GM23338 (cell line): ENCODE data around the gene APOA1. TPM values are rescaled to one million over a fixed set of nuclear protein-coding genes. Genes with fewer than 3 reads are reported as not detected.

Experiments
- ATAC-seq: fragments of 200-7000 bp; cut with Tn5 transposase; 3 replicates; pipeline ENCODE4 v1.9.1; 2020
- DNase-seq: peaks from one replicate; pipeline ENCODE4 v3.0.0-alpha.2; 2015; ENCODE audit warnings: low spot score
- H2AFZ ChIP-seq: fragments of 200-600 bp; sonication (generic); 2 replicates; pipeline ENCODE4 v1.8.0; 2016; ENCODE audit warnings: antibody characterized with exemption, mild to moderate bottlenecking, moderate library complexity
- H3F3A ChIP-seq: fragments of 200-600 bp; sonication (generic); replicated peaks from 2 replicates; pipeline ENCODE4 v1.8.0; 2017; ENCODE audit warnings: antibody characterized with exemption, mixed run types, low read depth
- H3K27ac ChIP-seq: fragments of 200-600 bp; sonication (generic); 2 replicates; pipeline ENCODE4 v1.6.1; 2016; ENCODE audit warnings: low read depth
- H3K27me3 ChIP-seq: fragments of 200-600 bp; sonication (generic); 2 replicates; pipeline ENCODE4 v1.8.0; 2016; ENCODE audit warnings: mild to moderate bottlenecking, mixed run types, moderate library complexity; ENCODE audit not compliant: insufficient read depth
- H3K36me3 ChIP-seq: fragments of 200-600 bp; sonication (generic); 2 replicates; pipeline ENCODE4 v1.8.0; 2016; ENCODE audit warnings: mild to moderate bottlenecking; ENCODE audit not compliant: insufficient read depth
- H3K4me1 ChIP-seq: fragments of 200-600 bp; sonication (generic); 2 replicates; pipeline ENCODE4 v1.8.0; 2016; ENCODE audit warnings: mild to moderate bottlenecking, moderate library complexity; ENCODE audit not compliant: insufficient read depth
- H3K4me2 ChIP-seq: fragments of 200-600 bp; sonication (generic); 2 replicates; pipeline ENCODE4 v1.7.1; 2017; ENCODE audit warnings: mixed run types
- H3K4me3 ChIP-seq: fragments of 200-600 bp; sonication (generic); 2 replicates; pipeline ENCODE4 v1.6.1; 2016; ENCODE audit warnings: mixed run types
- H3K79me2 ChIP-seq: fragments of 200-600 bp; sonication (generic); replicated peaks from 2 replicates; pipeline ENCODE4 v1.8.0; 2017; ENCODE audit warnings: mild to moderate bottlenecking; ENCODE audit not compliant: insufficient read depth
- H3K9me2 ChIP-seq: fragments of 200-600 bp; sonication (generic); 2 replicates; pipeline ENCODE4 v1.8.0; 2017; ENCODE audit not compliant: insufficient read depth
- H4K20me1 ChIP-seq: fragments of 200-600 bp; sonication (generic); replicated peaks from 2 replicates; pipeline ENCODE4 v1.8.0; 2017; ENCODE audit warnings: mild to moderate bottlenecking; ENCODE audit not compliant: insufficient read depth
- H3K27ac Mint-ChIP-seq: 2 replicates; pipeline ENCODE4 v1.8.0; 2020; ENCODE audit warnings: inconsistent platforms, mild to moderate bottlenecking, moderate library complexity, mixed read lengths
- H3K27me3 Mint-ChIP-seq: 3 replicates; pipeline ENCODE4 v1.8.0; 2022; ENCODE audit warnings: low read depth, mild to moderate bottlenecking, moderate library complexity, mixed read lengths, inconsistent platforms; ENCODE audit not compliant: insufficient read depth, poor library complexity
- H3K36me3 Mint-ChIP-seq: 3 replicates; pipeline ENCODE4 v1.8.0; 2021; ENCODE audit warnings: low read depth, mild to moderate bottlenecking, inconsistent platforms, moderate library complexity, mixed read lengths
- H3K4me1 Mint-ChIP-seq: 3 replicates; pipeline ENCODE4 v1.8.0; 2020; ENCODE audit warnings: mild to moderate bottlenecking, inconsistent platforms, mixed read lengths
- H3K4me3 Mint-ChIP-seq: 3 replicates; pipeline ENCODE4 v1.8.0; 2021; ENCODE audit warnings: moderate library complexity, mild to moderate bottlenecking, inconsistent platforms, mixed read lengths
- H3K9me3 Mint-ChIP-seq: 3 replicates; pipeline ENCODE4 v1.8.0; 2020; ENCODE audit warnings: moderate library complexity, mild to moderate bottlenecking, inconsistent platforms, mixed read lengths
- ETS1 ChIP-seq: IDR thresholded peaks from 2 replicates; pipeline ENCODE4 v1.6.1; 2016; ENCODE audit warnings: antibody characterized with exemption
- EZH2phosphoT487 ChIP-seq: fragments of 200-600 bp; sonication (generic); IDR thresholded peaks from one replicate; pipeline ENCODE4 v1.8.1; 2018; ENCODE audit warnings: antibody characterized with exemption; ENCODE audit not compliant: unreplicated experiment
- JUNB ChIP-seq: IDR thresholded peaks from one replicate; pipeline ENCODE4 v1.6.1; 2016; ENCODE audit warnings: antibody characterized with exemption; ENCODE audit not compliant: unreplicated experiment
- NANOG ChIP-seq: IDR thresholded peaks from 2 replicates; pipeline ENCODE4 v1.6.1; 2016; ENCODE audit warnings: antibody characterized with exemption, borderline replicate concordance
- POLR2AphosphoS5 ChIP-seq: IDR thresholded peaks from 2 replicates; pipeline ENCODE4 v1.6.1; 2016; ENCODE audit warnings: antibody characterized with exemption, low read depth
- REST ChIP-seq: IDR thresholded peaks from one replicate; pipeline ENCODE4 v1.6.1; 2018; ENCODE audit warnings: antibody characterized with exemption; ENCODE audit not compliant: unreplicated experiment
- ZNF114 ChIP-seq: fragments of 250-450 bp; sonication (Bioruptor Pico); IDR thresholded peaks from 2 replicates; pipeline ENCODE4 v1.5.0; 2020; ENCODE audit warnings: mild to moderate bottlenecking, moderate library complexity
- polyA plus RNA-seq: library from polyadenylated mRNA; unstranded; fragments of >200 nt; fragmentation: Nextera tagmentation; extraction: Ambion mirVana; gene quantifications from 2 replicates; pipeline ENCODE4 v1.2.1, GENCODE V29; 2016
- total RNA-seq: library from RNA; depleted of rRNA; stranded (reverse); fragments of >200 nt; shearing (Covaris generic); gene quantifications from 2 replicates; pipeline ENCODE4 v1.2.3, GENCODE V29; 2014
- TF ChIP-seq, protein P1 (sequence below), 2 experiments: fragments of 200-600 bp in 1 of 2; sonication (generic) in 1 of 2; conservative IDR thresholded peaks; 2 replicates each; pipeline versions ENCODE4 v1.5.1 to v1.6.1; 2016 to 2017; ENCODE audit warnings: antibody characterized with exemption in 2 of 2, low read depth in 2 of 2, mild to moderate bottlenecking in 2 of 2, moderate library complexity in 1 of 2
- TF ChIP-seq, protein P2 (sequence below): fragments of 250-450 bp; sonication (Bioruptor Pico); IDR thresholded peaks from 2 replicates; pipeline ENCODE4 v1.5.0; 2020; ENCODE audit warnings: mild to moderate bottlenecking, moderate library complexity

The APOA1 gene
- total and polyA plus RNA-seq, 2 experiments from 2014 or later: 0.60 TPM; not detected in 1

DNA sequence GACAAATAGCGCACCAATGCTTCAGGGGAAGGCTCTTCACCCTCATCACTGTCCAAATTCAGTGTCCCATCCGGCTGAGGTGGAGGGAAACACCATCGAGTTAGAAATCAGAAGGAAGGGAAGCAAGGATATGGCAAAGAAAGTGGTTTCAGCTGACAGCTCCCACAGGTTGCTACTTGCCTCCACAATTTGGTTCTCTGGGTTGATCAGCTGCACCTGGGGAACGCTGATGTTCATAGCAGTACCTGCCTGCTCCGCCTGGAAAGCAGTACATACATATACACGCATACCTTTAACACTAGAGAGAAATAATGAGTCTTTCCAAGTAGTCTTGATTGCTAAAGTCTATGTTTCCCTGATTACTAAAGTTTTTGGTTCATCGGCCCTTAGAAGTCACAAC, 37.8 kb upstream of the APOA1 start:
- Mint-ChIP-seq H3K9me3 (no peaks in the 10 kb centered on the region), H3K4me3 (no peak overlapping the region), H3K36me3 (peaks cover 11% of the 10 kb centered on the region; the same call in 2 of the 3 replicates), H3K27ac (no peak overlapping the region), H3K27me3 (no peaks in the 10 kb centered on the region), H3K4me1 (peaks cover 3% of the 10 kb centered on the region; the same call in 2 of the 3 replicates)
- no peak for ATAC-seq
- no peaks in the 10 kb centered on the region for H3K27me3 ChIP-seq
- H3K4me3 ChIP-seq: no peak overlapping the region
- no peaks in the 10 kb centered on the region for H3K79me2 ChIP-seq
- H3K4me2 ChIP-seq: no peak overlapping the region
- H4K20me1 ChIP-seq: no peaks in the 10 kb centered on the region; the same call in 1 of the 2 replicates
- no peaks in the 10 kb centered on the region for H3F3A ChIP-seq
- H3K27ac ChIP-seq: 0 out of 2 replicates have a peak overlapping the region, but pooled peaks have one; percentile 19
- no peak for DNase-seq
- H3K4me1 ChIP-seq: no peaks in the 10 kb centered on the region; the same call in 1 of the 2 replicates
- TF ChIP-seq ZNF114 (CRISPR knock-in tag) (no peak), JUNB (no peak), EZH2phosphoT487 (no peak), NANOG (no peak), REST (no peak), POLR2AphosphoS5 (no peak), ETS1 (no peak)
- TF ChIP-seq, protein P1, sequence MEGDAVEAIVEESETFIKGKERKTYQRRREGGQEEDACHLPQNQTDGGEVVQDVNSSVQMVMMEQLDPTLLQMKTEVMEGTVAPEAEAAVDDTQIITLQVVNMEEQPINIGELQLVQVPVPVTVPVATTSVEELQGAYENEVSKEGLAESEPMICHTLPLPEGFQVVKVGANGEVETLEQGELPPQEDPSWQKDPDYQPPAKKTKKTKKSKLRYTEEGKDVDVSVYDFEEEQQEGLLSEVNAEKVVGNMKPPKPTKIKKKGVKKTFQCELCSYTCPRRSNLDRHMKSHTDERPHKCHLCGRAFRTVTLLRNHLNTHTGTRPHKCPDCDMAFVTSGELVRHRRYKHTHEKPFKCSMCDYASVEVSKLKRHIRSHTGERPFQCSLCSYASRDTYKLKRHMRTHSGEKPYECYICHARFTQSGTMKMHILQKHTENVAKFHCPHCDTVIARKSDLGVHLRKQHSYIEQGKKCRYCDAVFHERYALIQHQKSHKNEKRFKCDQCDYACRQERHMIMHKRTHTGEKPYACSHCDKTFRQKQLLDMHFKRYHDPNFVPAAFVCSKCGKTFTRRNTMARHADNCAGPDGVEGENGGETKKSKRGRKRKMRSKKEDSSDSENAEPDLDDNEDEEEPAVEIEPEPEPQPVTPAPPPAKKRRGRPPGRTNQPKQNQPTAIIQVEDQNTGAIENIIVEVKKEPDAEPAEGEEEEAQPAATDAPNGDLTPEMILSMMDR (conservative IDR thresholded peaks at IDR 0.05; ENCODE audit: low read depth in 2 of 2): no peak
- TF ChIP-seq, protein P2, sequence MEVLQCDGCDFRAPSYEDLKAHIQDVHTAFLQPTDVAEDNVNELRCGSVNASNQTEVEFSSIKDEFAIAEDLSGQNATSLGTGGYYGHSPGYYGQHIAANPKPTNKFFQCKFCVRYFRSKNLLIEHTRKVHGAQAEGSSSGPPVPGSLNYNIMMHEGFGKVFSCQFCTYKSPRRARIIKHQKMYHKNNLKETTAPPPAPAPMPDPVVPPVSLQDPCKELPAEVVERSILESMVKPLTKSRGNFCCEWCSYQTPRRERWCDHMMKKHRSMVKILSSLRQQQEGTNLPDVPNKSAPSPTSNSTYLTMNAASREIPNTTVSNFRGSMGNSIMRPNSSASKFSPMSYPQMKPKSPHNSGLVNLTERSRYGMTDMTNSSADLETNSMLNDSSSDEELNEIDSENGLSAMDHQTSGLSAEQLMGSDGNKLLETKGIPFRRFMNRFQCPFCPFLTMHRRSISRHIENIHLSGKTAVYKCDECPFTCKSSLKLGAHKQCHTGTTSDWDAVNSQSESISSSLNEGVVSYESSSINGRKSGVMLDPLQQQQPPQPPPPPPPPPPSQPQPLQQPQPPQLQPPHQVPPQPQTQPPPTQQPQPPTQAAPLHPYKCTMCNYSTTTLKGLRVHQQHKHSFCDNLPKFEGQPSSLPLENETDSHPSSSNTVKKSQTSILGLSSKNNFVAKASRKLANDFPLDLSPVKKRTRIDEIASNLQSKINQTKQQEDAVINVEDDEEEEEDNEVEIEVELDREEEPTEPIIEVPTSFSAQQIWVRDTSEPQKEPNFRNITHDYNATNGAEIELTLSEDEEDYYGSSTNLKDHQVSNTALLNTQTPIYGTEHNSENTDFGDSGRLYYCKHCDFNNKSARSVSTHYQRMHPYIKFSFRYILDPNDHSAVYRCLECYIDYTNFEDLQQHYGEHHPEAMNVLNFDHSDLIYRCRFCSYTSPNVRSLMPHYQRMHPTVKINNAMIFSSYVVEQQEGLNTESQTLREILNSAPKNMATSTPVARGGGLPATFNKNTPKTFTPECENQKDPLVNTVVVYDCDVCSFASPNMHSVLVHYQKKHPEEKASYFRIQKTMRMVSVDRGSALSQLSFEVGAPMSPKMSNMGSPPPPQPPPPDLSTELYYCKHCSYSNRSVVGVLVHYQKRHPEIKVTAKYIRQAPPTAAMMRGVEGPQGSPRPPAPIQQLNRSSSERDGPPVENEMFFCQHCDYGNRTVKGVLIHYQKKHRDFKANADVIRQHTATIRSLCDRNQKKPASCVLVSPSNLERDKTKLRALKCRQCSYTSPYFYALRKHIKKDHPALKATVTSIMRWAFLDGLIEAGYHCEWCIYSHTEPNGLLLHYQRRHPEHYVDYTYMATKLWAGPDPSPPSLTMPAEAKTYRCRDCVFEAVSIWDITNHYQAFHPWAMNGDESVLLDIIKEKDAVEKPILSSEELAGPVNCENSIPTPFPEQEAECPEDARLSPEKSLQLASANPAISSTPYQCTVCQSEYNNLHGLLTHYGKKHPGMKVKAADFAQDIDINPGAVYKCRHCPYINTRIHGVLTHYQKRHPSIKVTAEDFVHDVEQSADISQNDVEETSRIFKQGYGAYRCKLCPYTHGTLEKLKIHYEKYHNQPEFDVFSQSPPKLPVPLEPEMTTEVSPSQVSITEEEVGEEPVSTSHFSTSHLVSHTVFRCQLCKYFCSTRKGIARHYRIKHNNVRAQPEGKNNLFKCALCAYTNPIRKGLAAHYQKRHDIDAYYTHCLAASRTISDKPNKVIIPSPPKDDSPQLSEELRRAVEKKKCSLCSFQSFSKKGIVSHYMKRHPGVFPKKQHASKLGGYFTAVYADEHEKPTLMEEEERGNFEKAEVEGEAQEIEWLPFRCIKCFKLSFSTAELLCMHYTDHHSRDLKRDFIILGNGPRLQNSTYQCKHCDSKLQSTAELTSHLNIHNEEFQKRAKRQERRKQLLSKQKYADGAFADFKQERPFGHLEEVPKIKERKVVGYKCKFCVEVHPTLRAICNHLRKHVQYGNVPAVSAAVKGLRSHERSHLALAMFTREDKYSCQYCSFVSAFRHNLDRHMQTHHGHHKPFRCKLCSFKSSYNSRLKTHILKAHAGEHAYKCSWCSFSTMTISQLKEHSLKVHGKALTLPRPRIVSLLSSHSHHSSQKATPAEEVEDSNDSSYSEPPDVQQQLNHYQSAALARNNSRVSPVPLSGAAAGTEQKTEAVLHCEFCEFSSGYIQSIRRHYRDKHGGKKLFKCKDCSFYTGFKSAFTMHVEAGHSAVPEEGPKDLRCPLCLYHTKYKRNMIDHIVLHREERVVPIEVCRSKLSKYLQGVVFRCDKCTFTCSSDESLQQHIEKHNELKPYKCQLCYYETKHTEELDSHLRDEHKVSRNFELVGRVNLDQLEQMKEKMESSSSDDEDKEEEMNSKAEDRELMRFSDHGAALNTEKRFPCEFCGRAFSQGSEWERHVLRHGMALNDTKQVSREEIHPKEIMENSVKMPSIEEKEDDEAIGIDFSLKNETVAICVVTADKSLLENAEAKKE (CRISPR knock-in tag): no peak
- no peaks in the 10 kb centered on the region for H3K36me3 ChIP-seq
- H2AFZ ChIP-seq: no peak overlapping the region
- H3K9me2 ChIP-seq: no peaks in the 10 kb centered on the region
